K562 (cell line): Measurements from ENCODE around the gene EN2. TPM values are rescaled to one million over a fixed set of nuclear protein-coding genes. Genes with fewer than 3 reads are reported as not detected.
A peak's percentile ranks its signal among the peaks of the same experiment; 100 is the strongest.

Experiments used
- ATAC-seq: fragments of 200-7000 bp; cut with Tn5 transposase; 3 replicates; pipeline ENCODE4 v1.9.1; 2020; ENCODE audit warnings: moderate library complexity
- BruUV-seq: library from RNA; stranded (reverse); fragments of 400-500 nt; replicated peaks from 2 replicates; lab custom pipeline; 2021; lab: Mats Ljungman, UMichigan
- CTCF ChIA-PET: fragments of 300-600 bp; formaldehyde crosslinking; extraction: SDS; loops from one replicate; lab custom pipeline; 2021; ENCODE audit warnings: low intra/inter-chr PET ratio; lab: Yijun Ruan, JAX
- POLR2A ChIA-PET: fragments of 300-600, 350-650 bp; sonication (Branson Sonifier 250); formaldehyde crosslinking; extraction: SDS; loops from one replicate; lab custom pipeline; 2021; ENCODE audit warnings: antibody characterized with exemption, inconsistent platforms; lab: Yijun Ruan, JAX
- DNase-seq, 4 experiments: peaks; one replicate each; pipeline versions ENCODE4 v3.0.0 to v3.0.0-alpha.2; 2011 to 2018; ENCODE audit warnings: low spot score in 3 of 4, mixed read lengths in 3 of 4; ENCODE audit errors: extremely low read depth in 1 of 4
- FAIRE-seq: peaks from 2 replicates; lab custom pipeline; 2011; peaks lifted over from hg19 to GRCh38; lab: Jason Lieb, UNC
- H2AFZ ChIP-seq: 2 replicates; pipeline ENCODE4 v1.6.0; 2011; ENCODE audit warnings: low read depth, low read length, control low read depth, inconsistent platforms
- H3K27ac ChIP-seq: fragments of 200-600 bp; 3 replicates; pipeline ENCODE4 v1.8.0; 2011; ENCODE audit warnings: low read depth, mild to moderate bottlenecking, control low read depth, inconsistent platforms, low read length, moderate library complexity, mixed read lengths; ENCODE audit errors: extremely low read depth
- H3K27me3 ChIP-seq, 2 experiments: fragments of 300-600 bp in 1 of 2; 2 replicates in 1 of 2; 3 replicates in 1 of 2; pipeline versions ENCODE4 v1.6.0 to v1.8.0; 2011; ENCODE audit warnings: inconsistent platforms in 2 of 2, low read length in 2 of 2, mild to moderate bottlenecking in 1 of 2, mixed read lengths in 1 of 2, moderate library complexity in 1 of 2; ENCODE audit not compliant: control insufficient read depth in 2 of 2, insufficient read depth in 2 of 2
- H3K36me3 ChIP-seq: fragments of 300-600 bp; 3 replicates; pipeline ENCODE4 v1.8.0; 2011; ENCODE audit warnings: mild to moderate bottlenecking, low read length, inconsistent platforms; ENCODE audit not compliant: control insufficient read depth, insufficient read depth
- H3K4me1 ChIP-seq, 2 experiments: fragments of 200-600 bp in 1 of 2; replicated peaks in 1 of 2; 2 replicates in 1 of 2; 3 replicates in 1 of 2; pipeline versions ENCODE4 v1.5.1 to v1.8.0; 2011; ENCODE audit warnings: inconsistent platforms in 2 of 2, low read length in 2 of 2, mild to moderate bottlenecking in 1 of 2, mixed read lengths in 1 of 2, moderate library complexity in 1 of 2; ENCODE audit not compliant: control insufficient read depth in 2 of 2, insufficient read depth in 2 of 2
- H3K4me2 ChIP-seq: 2 replicates; pipeline ENCODE4 v1.6.1; 2011; ENCODE audit warnings: low read length, control low read depth, inconsistent platforms, mixed read lengths; ENCODE audit not compliant: insufficient read depth
- H3K4me3 ChIP-seq: fragments of 200-600 bp; sonication (generic), shearing (Covaris generic); 2 replicates; pipeline ENCODE4 v1.5.1; 2016; ENCODE audit warnings: control low read depth, inconsistent platforms
- H3K79me2 ChIP-seq: fragments of 200-600 bp; 3 replicates; pipeline ENCODE4 v1.8.0; 2011; ENCODE audit warnings: low read length, inconsistent platforms; ENCODE audit not compliant: control insufficient read depth, insufficient read depth
- H3K9ac ChIP-seq, 2 experiments: 2 replicates each; pipeline versions ENCODE4 v1.6.0 to v1.6.1; 2011; ENCODE audit warnings: low read depth in 2 of 2, low read length in 2 of 2, control low read depth in 1 of 2, inconsistent platforms in 1 of 2, mild to moderate bottlenecking in 1 of 2, mixed read lengths in 1 of 2; ENCODE audit not compliant: insufficient read depth in 1 of 2
- H3K9me1 ChIP-seq: one replicate; pipeline ENCODE4 v1.6.0; 2011; ENCODE audit warnings: inconsistent platforms, mild to moderate bottlenecking, low read length, moderate library complexity; ENCODE audit not compliant: control insufficient read depth, insufficient read depth
- H3K9me3 ChIP-seq: replicated peaks from 2 replicates; pipeline ENCODE4 v1.5.1; 2011; ENCODE audit warnings: low read depth, low read length, inconsistent platforms; ENCODE audit not compliant: control insufficient read depth, insufficient read depth
- H4K20me1 ChIP-seq: replicated peaks from 2 replicates; pipeline ENCODE4 v1.6.1; 2011; ENCODE audit warnings: low read length, inconsistent platforms, mixed read lengths; ENCODE audit not compliant: control insufficient read depth, insufficient read depth
- CCNT2 ChIP-seq: IDR thresholded peaks from 2 replicates; pipeline ENCODE4 v1.6.1; 2011; ENCODE audit warnings: borderline replicate concordance, low read depth, mild to moderate bottlenecking, moderate library complexity, mixed read lengths, low read length; ENCODE audit not compliant: insufficient read length; ENCODE audit errors: extremely low read depth
- EGR1 ChIP-seq: fragments of 450-650 bp; conservative IDR thresholded peaks from 2 replicates; pipeline ENCODE4 v1.6.1; 2017; ENCODE audit warnings: mild to moderate bottlenecking
- ESRRB ChIP-seq: fragments of 250-450 bp; sonication (Bioruptor Pico); IDR thresholded peaks from 2 replicates; pipeline ENCODE4 v1.5.0; 2020; ENCODE audit warnings: mild to moderate bottlenecking, moderate library complexity, borderline replicate concordance
- MGA ChIP-seq: fragments of 450-650 bp; IDR thresholded peaks from 2 replicates; pipeline ENCODE4 v1.6.1; 2016; ENCODE audit warnings: mild to moderate bottlenecking, moderate library complexity
- VEZF1 ChIP-seq: fragments of 200-800 bp; sonication (Bioruptor generic); IDR thresholded peaks from 2 replicates; pipeline ENCODE4 v1.6.1; 2017; ENCODE audit warnings: missing genetic modification characterization, missing compliant biosample characterization
- ZNF584 ChIP-seq: fragments of 200-800 bp; sonication (Bioruptor generic); IDR thresholded peaks from 2 replicates; pipeline ENCODE4 v1.6.1; 2016; ENCODE audit warnings: low read depth, mild to moderate bottlenecking, missing genetic modification characterization, missing compliant biosample characterization
- WGBS: fragments of 100-300 bp; shearing (Covaris generic); methylation state at CpG from one replicate; pipeline ENCODE4 v1.1.6; 2016; ENCODE audit warnings: low coverage, mixed read lengths; ENCODE audit not compliant: insufficient coverage; ENCODE audit errors: missing lambda C conversion rate; 5-methylcytosine and 5-hydroxymethylcytosine counted together
- in situ Hi-C: fragments of 300-500 bp; cut with MboI; formaldehyde crosslinking; loops from 4 replicates; pipeline ENCODE4 v1.15.0; 2018; ENCODE audit warnings: inconsistent platforms, mixed read lengths
- intact Hi-C: fragments of 100-400 bp; cut with micrococcal nuclease; formaldehyde crosslinking; loops from 2 replicates; pipeline ENCODE4 v1.14.2; 2022
- polyA plus RNA-seq, 8 experiments: library from polyadenylated mRNA; depleted of rRNA in 4 of 8; stranded (reverse) in 5 of 8; unstranded in 3 of 8; fragments of >200 nt; fragmentation: Nextera tagmentation in 2 of 8; fragmentation: Illumina TruSeq in 1 of 8; extraction: Ambion mirVana in 2 of 8; extraction: Trizol in 1 of 8; gene quantifications; 2 replicates each; pipeline versions ENCODE4 v1.2.1 to v1.2.3, GENCODE V29; 2011 to 2014; ENCODE audit warnings: inconsistent platforms in 1 of 8, missing spikeins in 1 of 8
- total RNA-seq, 7 experiments: library from RNA; depleted of rRNA in 6 of 7; stranded (reverse); fragments of >200 nt in 6 of 7; fragmentation: Illumina TruSeq in 2 of 7; extraction: Trizol in 2 of 7; gene quantifications; 2 replicates each; pipeline versions ENCODE4 v1.2.1 to v1.2.3, GENCODE V29; 2011 to 2021; ENCODE audit warnings: low replicate concordance in 1 of 7

The EN2 gene
- total and polyA plus RNA-seq, 9 of the 15 experiments (the other 6 are each of a cell fraction or from before 2014, with no cell fraction given): 0.04 TPM; not detected in 7

- Histone ChIP-seq H3K9ac (no peak overlapping the region), H3K9me3 (no peaks in the 10 kb centered on the region), H3K79me2 (no peaks in the 10 kb centered on the region), H4K20me1 (peaks cover 3% of the 10 kb centered on the region; the same call in 1 of the 2 replicates), H3K4me1 (peaks cover 0 to 27% of the 10 kb centered on the region in 2 experiments; a peak in 2 of 5 replicates), H3K9me1 (no peaks in the 10 kb centered on the region), H3K4me2 (peak overlapping the region; percentile 46), H3K4me3 (no peak overlapping the region), H3K27ac (no peak overlapping the region), H3K36me3 (no peaks in the 10 kb centered on the region), H3K27me3 (peaks cover 55 to 74% of the 10 kb centered on the region in 2 experiments), H2AFZ (peak overlapping the region; percentile 48; the same call in 1 of the 2 replicates)
- intact Hi-C loops (no loop called here), in situ Hi-C loops (no loop called here)
- DNase-seq: peak; percentile 38 to 74 (median 70)
- no peak for FAIRE-seq
- WGBS: 30% methylated on average over 54 of the region's 69 CpGs
- POLR2A ChIA-PET: interaction anchor here (0.7 kb wide), 1 partner anchor 393 kb away, joined by 3 read pairs; no protein-coding TSS in a partner anchor
- CTCF ChIA-PET: no interaction called here
- BruUV-seq: no TSS peak
- ATAC-seq: peak; percentile 66
- no peak for TF ChIP-seq ZNF584 (CRISPR knock-in tag)
- no peak for TF ChIP-seq CCNT2
- no peak for TF ChIP-seq ESRRB (CRISPR knock-in tag)
- TF ChIP-seq VEZF1 (CRISPR knock-in tag): peak; percentile 93
- peak; percentile 70 for TF ChIP-seq MGA
- TF ChIP-seq EGR1: peak; percentile 56
Measured at GRCh38 chr7:155456738-155457543, 988 bp upstream of the EN2 start.
